Left colon (tissue), 2 donors: ENCODE data around the gene UNC45A. TPM values are rescaled to one million over a fixed set of nuclear protein-coding genes. Genes with fewer than 3 reads are reported as not detected.

Experiments
- ATAC-seq: fragments of 200-7000 bp; cut with Tn5 transposase; one replicate; pipeline ENCODE4 v1.9.1; 2020; ENCODE audit warnings: mild to moderate bottlenecking, moderate library complexity
- DNase-seq, 2 donors: peaks; one replicate each; pipeline ENCODE4 v3.0.0-alpha.2; 2020
- intact Hi-C, 2 donors: fragments of 100-400 bp; cut with DNase I in 1 of 2; cut with micrococcal nuclease in 1 of 2; formaldehyde crosslinking; loops; one replicate each; pipeline versions ENCODE4 v1.11.2 to v1.14.0; 2022; cut with DNase I, micrococcal nuclease
- total RNA-seq, 2 donors: library from RNA; stranded (reverse); fragmentation: NEBNext Ultra II Directional; extraction: Animal tissue kit (Norgen Biotek cat#: 25700); gene quantifications; one replicate each; pipeline ENCODE4 v1.2.1, GENCODE V29; 2021
- donor health status: DM: no; HTN: no; CAD: no.
- donor health status: DM: yes; HTN: yes; CAD: no.

Gene UNC45A
- total RNA-seq, 2 donors from 2014 or later, result 53.0 to 58.1 TPM

- DNase-seq, result no peak
- ATAC-seq, result no peak
- intact Hi-C loops, result no loop called here
These were observed 47.0 kb downstream of the UNC45A start for GRCh38 chr15:90982135-90982534.

GRCh38 chr15:90986790-90987507, 51.9 kb downstream of the UNC45A start:
- ATAC-seq (peak; percentile 50), DNase-seq (no peak)
- intact Hi-C loops, result no loop called here

- no peak for DNase-seq
- intact Hi-C loops, result no loop called here
- peak; percentile 46 for ATAC-seq
These were observed 52.6 kb downstream of the UNC45A start for GRCh38 chr15:90987561-90988141.

- intact Hi-C loops, result no loop called here
- ATAC-seq (peak; percentile 44), DNase-seq (no peak)
These were observed 53.2 kb downstream of the UNC45A start for GRCh38 chr15:90988296-90988695.

- ATAC-seq (no peak), DNase-seq (no peak)
- intact Hi-C loops, result no loop called here
These were observed 54.1 kb downstream of the UNC45A start for GRCh38 chr15:90989040-90989768.

- DNase-seq (no peak), ATAC-seq (no peak)
- intact Hi-C loops, result no loop called here
These were observed 55.4 kb downstream of the UNC45A start for GRCh38 chr15:90990446-90990845.

- DNase-seq, result no peak
- ATAC-seq, result no peak
- intact Hi-C loops, result no loop called here
These were observed 56.7 kb downstream of the UNC45A start for GRCh38 chr15:90991587-90992285.

GRCh38 chr15:90994059-90994416, 59.0 kb downstream of the UNC45A start:
- intact Hi-C loops, result no loop called here
- peak; percentile 43 for ATAC-seq
- no peak for DNase-seq

- DNase-seq, result peak; percentile 98 to 99
- ATAC-seq, result peak; percentile 97
- intact Hi-C loops, result no loop called here
These were observed 59.6 kb downstream of the UNC45A start, which contains the start of gene PRC1 for GRCh38 chr15:90994417-90995311. Gene PRC1 (minus strand): TSS chr15:90994535. CDS start chr15:90994417, 118 bp downstream.

- ATAC-seq (no peak), DNase-seq (no peak)
- intact Hi-C loops, result no loop called here
These were observed 63.7 kb downstream of the UNC45A start for GRCh38 chr15:90998737-90999136.

GRCh38 chr15:91001209-91001608, 66.1 kb downstream of the UNC45A start:
- no peak for ATAC-seq

More at GRCh38 chr15:91001209-91001608, 66.1 kb downstream of the UNC45A start:
- intact Hi-C loops, result no loop called here
- no peak for DNase-seq

Other genes starting within 250 kb of the UNC45A start
- gene BLM, start 217.9 kb upstream of the UNC45A start, total RNA-seq, result 1 to 10 TPM; 3.3 to 3.6 TPM
- gene FURIN, start 66.7 kb upstream of the UNC45A start, total RNA-seq, result 100 to 1,000 TPM in 1 of 2 donors, 10 to 100 TPM in 1; 74.0 to 101 TPM
- 1 to 10 TPM; 5.1 to 10.0 TPM for gene FES, start 50.8 kb upstream of the UNC45A start, total RNA-seq
- 10 to 100 TPM; 48.4 to 63.7 TPM for gene MAN2A2, start 32.0 kb upstream of the UNC45A start, total RNA-seq
- gene HDDC3, start 2.7 kb upstream of the UNC45A start, total RNA-seq, result 10 to 100 TPM; 17.3 to 17.5 TPM
- gene RCCD1, start 19.6 kb downstream of the UNC45A start, total RNA-seq, result 10 to 100 TPM; 15.3 to 17.1 TPM
- 10 to 100 TPM; 13.8 to 31.7 TPM for gene PRC1, start 59.2 kb downstream of the UNC45A start, total RNA-seq
- 10 to 100 TPM; 15.1 to 16.9 TPM for gene VPS33B, start 87.3 kb downstream of the UNC45A start, total RNA-seq
- under 1 TPM; 0.40 to 0.61 TPM for gene SV2B, start 165.0 kb downstream of the UNC45A start, total RNA-seq